ENCODE measurements around the gene TSPAN19. TPM values are rescaled to one million over a fixed set of nuclear protein-coding genes. Genes with fewer than 3 reads are reported as not detected.
A peak's percentile ranks its signal among the peaks of the same experiment; 100 is the strongest.

Gene TSPAN19
- total RNA-seq, 3 donors from 2014 or later = 1.2 TPM; not detected in 2

GRCh38 chr12:85060916-85061315 lies 24.8 kb upstream of the TSPAN19 start:
- no peaks in the 10 kb centered on the region for H3K4me1 ChIP-seq (ENCODE audit: low read depth)
- no peaks in the 10 kb centered on the region for H3K9me3 ChIP-seq
- TF ChIP-seq CTCF (IDR thresholded peaks at IDR 0.05) = no peak
- intact Hi-C loops (cut with DNase I, micrococcal nuclease) = no loop called here
- H3K4me3 ChIP-seq = no peak overlapping the region
- H3K36me3 ChIP-seq (ENCODE audit: low read depth) = no peaks in the 10 kb centered on the region
- ATAC-seq (no peak), DNase-seq (no peak)

GRCh38 chr12:85059594-85059993 lies 23.5 kb upstream of the TSPAN19 start:
- Histone ChIP-seq H3K36me3 (ENCODE audit: low read depth) (no peaks in the 10 kb centered on the region), H3K4me3 (no peak overlapping the region), H3K4me1 (ENCODE audit: low read depth) (no peaks in the 10 kb centered on the region), H3K9me3 (no peaks in the 10 kb centered on the region)
- ATAC-seq (no peak), DNase-seq (no peak)
- TF ChIP-seq CTCF (IDR thresholded peaks at IDR 0.05) = no peak
- intact Hi-C loops (cut with DNase I, micrococcal nuclease) = no loop called here

GRCh38 chr12:85058339-85058738 lies 22.3 kb upstream of the TSPAN19 start:
- intact Hi-C loops (cut with DNase I, micrococcal nuclease) = no loop called here
- no peak for TF ChIP-seq CTCF (IDR thresholded peaks at IDR 0.05)
- Histone ChIP-seq H3K36me3 (ENCODE audit: low read depth) (no peaks in the 10 kb centered on the region), H3K4me1 (ENCODE audit: low read depth) (no peaks in the 10 kb centered on the region), H3K4me3 (no peak overlapping the region), H3K9me3 (no peaks in the 10 kb centered on the region)
- no peak for ATAC-seq
- no peak for DNase-seq

DNA sequence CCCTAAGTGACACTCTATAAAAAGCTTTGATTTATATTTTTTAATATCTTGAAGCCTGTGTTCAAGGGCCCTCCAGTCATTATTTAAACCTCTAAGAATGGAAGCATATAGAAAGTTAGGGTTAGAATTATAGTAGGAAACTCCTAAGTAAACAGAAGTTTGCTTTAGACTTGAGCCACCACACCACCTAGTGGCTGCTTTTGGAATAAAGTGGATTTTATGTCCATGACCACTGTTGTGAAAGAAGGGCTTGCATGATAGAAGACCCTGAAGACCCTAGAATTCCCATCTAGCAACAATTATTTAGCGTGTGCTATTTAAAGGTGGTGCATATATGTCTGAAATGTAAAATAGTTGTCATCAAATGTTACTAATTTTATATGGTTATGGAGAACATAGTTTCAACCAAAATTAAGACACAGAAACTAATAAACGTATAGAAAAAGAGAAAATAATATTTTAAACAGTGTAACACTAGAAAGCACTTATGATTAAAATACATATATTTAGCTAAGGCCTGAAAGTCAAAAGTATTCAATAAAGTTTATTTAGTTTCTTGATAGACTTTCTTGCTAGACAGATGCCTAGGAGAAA lies 21.4 kb upstream of the TSPAN19 start:
- ATAC-seq (peak; percentile 61), DNase-seq (peak in 1 of 3 donors; percentile 73)
- H3K36me3 ChIP-seq (ENCODE audit: low read depth) = no peaks in the 10 kb centered on the region
- no peaks in the 10 kb centered on the region for H3K9me3 ChIP-seq
- no peak overlapping the region for H3K4me3 ChIP-seq
- intact Hi-C loops (cut with DNase I, micrococcal nuclease) = no loop called here
- H3K4me1 ChIP-seq (ENCODE audit: low read depth) = no peaks in the 10 kb centered on the region
- TF ChIP-seq CTCF (IDR thresholded peaks at IDR 0.05) = peak; percentile 52

GRCh38 chr12:85043829-85044228 lies 7.8 kb upstream of the TSPAN19 start:
- no peaks in the 10 kb centered on the region for H3K4me1 ChIP-seq (ENCODE audit: low read depth)
- no peaks in the 10 kb centered on the region for H3K9me3 ChIP-seq
- H3K36me3 ChIP-seq (ENCODE audit: low read depth) = no peaks in the 10 kb centered on the region
- no peak for ATAC-seq
- intact Hi-C loops (cut with DNase I, micrococcal nuclease) = no loop called here
- H3K4me3 ChIP-seq = no peak overlapping the region
- DNase-seq = no peak
- no peak for TF ChIP-seq CTCF (IDR thresholded peaks at IDR 0.05)

- H3K9me3 ChIP-seq = no peaks in the 10 kb centered on the region
- H3K4me1 ChIP-seq (ENCODE audit: low read depth) = no peaks in the 10 kb centered on the region
- no peaks in the 10 kb centered on the region for H3K36me3 ChIP-seq (ENCODE audit: low read depth)
- H3K4me3 ChIP-seq = no peak overlapping the region
- TF ChIP-seq CTCF (IDR thresholded peaks at IDR 0.05) = no peak
- ATAC-seq (no peak), DNase-seq (no peak)
- intact Hi-C loops (cut with DNase I, micrococcal nuclease) = no loop called here
These were observed 5.3 kb upstream of the TSPAN19 start for GRCh38 chr12:85041395-85041794.
